Activated naive CD4-positive, alpha-beta T cell treated with anti-CD3 and anti-CD28 coated beads, Interleukin-2, amount 10 ng/mL, durations not matched to agents 7 days and 5 days (primary cell): ENCODE results near the gene FLAD1.

Source experiments
- CTCF ChIA-PET: fragments of 350-600 bp; sonication (Branson Sonifier 250); formaldehyde crosslinking; loops from one replicate; lab custom pipeline; 2021; ENCODE audit warnings: antibody characterized with exemption; lab: Charles Lee
- DNase-seq: peaks from one replicate; pipeline ENCODE4 v3.0.0-alpha.2; 2020
- H3K27ac Mint-ChIP-seq: one replicate; pipeline ENCODE4 v1.8.0; 2021; ENCODE audit warnings: mild to moderate bottlenecking, moderate library complexity, mixed read lengths
- H3K27me3 Mint-ChIP-seq: one replicate; pipeline ENCODE4 v1.8.0; 2021; ENCODE audit warnings: mild to moderate bottlenecking, mixed read lengths
- H3K36me3 Mint-ChIP-seq: one replicate; pipeline ENCODE4 v1.8.0; 2021; ENCODE audit warnings: mixed read lengths
- H3K4me1 Mint-ChIP-seq: one replicate; pipeline ENCODE4 v1.8.0; 2021; ENCODE audit warnings: mixed read lengths
- H3K4me3 Mint-ChIP-seq: one replicate; pipeline ENCODE4 v1.8.0; 2021; ENCODE audit warnings: mild to moderate bottlenecking, moderate library complexity, mixed read lengths
- H3K9me3 Mint-ChIP-seq: one replicate; pipeline ENCODE4 v1.8.0; 2021; ENCODE audit warnings: mixed read lengths

FLAD1 gene

DNA sequence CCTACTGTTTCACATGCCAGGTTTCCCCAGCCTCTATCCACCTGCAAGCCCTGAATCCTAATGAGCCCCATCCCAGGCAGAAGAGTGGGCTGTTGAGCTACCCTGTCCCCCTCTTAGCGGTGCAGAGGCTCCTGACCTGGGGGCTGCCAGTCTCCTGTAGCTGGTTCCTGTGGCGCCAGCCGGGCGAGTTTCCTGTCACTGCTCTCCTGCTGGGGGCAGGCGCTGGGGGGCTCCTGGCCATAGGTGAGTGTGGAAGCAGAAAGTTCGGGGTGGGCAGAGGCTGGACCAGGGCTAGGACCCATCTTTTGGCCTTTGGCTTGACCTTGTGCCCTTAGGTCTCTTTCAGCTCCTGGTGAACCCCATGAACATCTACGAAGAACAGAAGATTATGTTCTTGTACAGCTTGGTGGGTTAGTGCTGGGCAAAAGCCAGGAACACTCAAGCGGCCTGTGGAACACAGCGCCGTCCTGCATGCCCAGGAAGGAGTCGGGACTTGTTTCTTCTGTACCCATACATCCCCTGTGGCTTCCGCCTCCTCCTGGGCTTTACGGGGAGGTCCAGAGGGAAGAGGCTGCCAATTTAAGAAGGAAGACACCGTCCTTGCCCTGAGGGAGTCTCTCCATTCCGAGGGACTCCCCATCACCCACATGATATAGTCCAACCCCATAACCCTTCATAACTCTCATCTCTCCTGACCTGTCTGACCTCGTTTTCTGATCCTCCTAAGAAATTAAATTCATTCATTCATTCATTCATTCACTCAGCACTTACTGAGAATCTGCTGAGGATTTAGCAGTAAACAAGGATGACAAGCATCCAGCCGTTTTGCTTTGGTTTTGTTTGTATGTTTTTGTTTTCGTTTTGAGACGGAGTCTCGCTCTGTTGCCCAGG lies 51.4 kb downstream of the FLAD1 start:
- no peak for DNase-seq
- H3K27me3 Mint-ChIP-seq, result peaks cover 72% of the 10 kb centered on the region
- no peaks in the 10 kb centered on the region for H3K36me3 Mint-ChIP-seq
- CTCF ChIA-PET, result interaction anchor here (1.0 to 1.8 kb wide), 2 partner anchors 15 to 17 kb away, joined by 3 to 6 read pairs; no protein-coding TSS in a partner anchor
- H3K4me1 Mint-ChIP-seq, result peaks cover 5% of the 10 kb centered on the region
- no peak overlapping the region for H3K4me3 Mint-ChIP-seq
- no peak overlapping the region for H3K27ac Mint-ChIP-seq
- H3K9me3 Mint-ChIP-seq, result no peaks in the 10 kb centered on the region

DNA sequence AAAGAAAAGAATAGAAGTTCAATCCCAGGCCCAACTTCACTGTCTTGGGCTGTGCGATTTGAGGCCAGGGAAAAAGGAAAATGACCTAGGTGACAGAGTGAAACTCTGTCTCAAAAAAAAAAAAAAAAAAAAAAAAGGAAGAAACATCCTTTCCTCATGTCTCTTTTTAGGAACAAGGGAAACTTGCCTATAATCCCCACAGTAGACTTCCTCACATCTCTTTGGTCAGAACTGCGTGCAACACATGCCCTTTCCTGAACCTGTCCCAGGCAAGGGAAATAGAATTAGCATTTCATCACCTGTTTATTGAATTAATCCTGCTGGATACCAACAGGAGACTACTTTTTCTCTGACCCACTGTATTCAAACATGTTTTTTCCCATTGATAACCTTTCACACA lies 52.8 kb downstream of the FLAD1 start:
- no peak for DNase-seq
- H3K36me3 Mint-ChIP-seq, result no peaks in the 10 kb centered on the region

DNA sequence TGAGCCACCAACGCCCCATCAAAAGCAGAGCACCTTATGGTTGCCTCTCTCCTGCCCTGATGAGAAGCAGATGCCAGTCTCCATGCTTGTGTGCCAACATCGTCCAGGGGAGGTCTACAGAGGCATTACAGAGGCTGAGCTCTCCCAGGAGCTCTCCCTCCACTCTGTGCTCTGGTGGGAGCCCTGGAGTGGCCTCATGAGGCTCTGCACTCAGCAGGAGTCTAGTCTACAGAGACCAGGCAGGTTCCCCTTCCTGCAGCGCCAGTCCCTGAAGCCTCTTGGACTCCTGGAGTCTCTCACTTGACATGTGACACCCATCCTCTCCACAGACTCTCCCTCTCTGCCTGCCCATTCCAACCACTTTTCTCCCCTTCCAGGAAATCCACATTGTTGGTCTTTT lies 53.9 kb downstream of the FLAD1 start:
- CTCF ChIA-PET, result interaction anchor here (0.7 to 17.5 kb wide), 2 partner anchors 21 to 52 kb away, joined by 3 to 220 read pairs; partner anchors contain the start of genes ADAM15 and EFNA4
- peaks cover 5% of the 10 kb centered on the region for H3K4me1 Mint-ChIP-seq
- H3K4me3 Mint-ChIP-seq, result no peak overlapping the region
- H3K27me3 Mint-ChIP-seq, result peaks cover 72% of the 10 kb centered on the region
- H3K27ac Mint-ChIP-seq, result no peak overlapping the region
- no peak for DNase-seq
- no peaks in the 10 kb centered on the region for H3K36me3 Mint-ChIP-seq
- no peaks in the 10 kb centered on the region for H3K9me3 Mint-ChIP-seq

More for the DNA sequence above, 52.8 kb downstream of the FLAD1 start:
- Mint-ChIP-seq H3K27me3 (peaks cover 68% of the 10 kb centered on the region), H3K4me1 (peaks cover 5% of the 10 kb centered on the region), H3K4me3 (no peak overlapping the region), H3K9me3 (no peaks in the 10 kb centered on the region), H3K27ac (no peak overlapping the region)
- CTCF ChIA-PET, result no interaction called here

DNA sequence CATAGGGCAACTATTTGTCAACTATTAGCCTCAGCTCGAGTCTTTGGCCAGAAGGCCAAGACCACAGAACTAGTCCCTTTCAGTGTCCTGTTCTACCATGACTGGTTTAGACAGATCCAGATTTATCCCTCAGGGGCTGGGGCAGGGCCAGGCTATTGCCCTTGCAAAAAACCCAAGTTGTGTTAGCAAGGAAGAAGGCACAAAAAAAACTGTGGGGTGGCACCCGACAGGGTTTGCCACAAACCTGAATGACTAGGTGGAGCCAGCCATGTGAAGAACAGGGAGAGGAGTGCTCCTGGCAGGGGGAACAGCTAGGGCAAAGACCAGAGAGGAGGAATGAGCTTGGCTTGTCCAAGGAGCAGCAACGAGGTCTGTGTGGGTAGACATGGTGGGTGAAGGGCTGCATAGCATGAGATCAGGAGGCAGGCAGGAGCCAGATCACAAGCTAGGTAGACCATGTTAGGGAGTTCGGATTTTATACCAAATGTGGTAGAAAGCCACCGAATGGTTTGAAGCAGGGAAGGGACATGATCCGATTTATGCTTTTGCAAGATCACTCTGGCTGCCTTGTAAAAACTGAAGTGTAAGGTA lies 54.8 kb downstream of the FLAD1 start:
- no peak overlapping the region for H3K27ac Mint-ChIP-seq
- H3K4me3 Mint-ChIP-seq, result no peak overlapping the region
- H3K9me3 Mint-ChIP-seq, result no peaks in the 10 kb centered on the region
- CTCF ChIA-PET, result interaction anchor here (0.7 to 17.5 kb wide), 2 partner anchors 20 to 51 kb away, joined by 3 to 220 read pairs; partner anchors contain the start of genes ADAM15 and EFNA4
- DNase-seq, result no peak
- peaks cover 5% of the 10 kb centered on the region for H3K4me1 Mint-ChIP-seq
- no peaks in the 10 kb centered on the region for H3K36me3 Mint-ChIP-seq
- H3K27me3 Mint-ChIP-seq, result peaks cover 72% of the 10 kb centered on the region

DNA sequence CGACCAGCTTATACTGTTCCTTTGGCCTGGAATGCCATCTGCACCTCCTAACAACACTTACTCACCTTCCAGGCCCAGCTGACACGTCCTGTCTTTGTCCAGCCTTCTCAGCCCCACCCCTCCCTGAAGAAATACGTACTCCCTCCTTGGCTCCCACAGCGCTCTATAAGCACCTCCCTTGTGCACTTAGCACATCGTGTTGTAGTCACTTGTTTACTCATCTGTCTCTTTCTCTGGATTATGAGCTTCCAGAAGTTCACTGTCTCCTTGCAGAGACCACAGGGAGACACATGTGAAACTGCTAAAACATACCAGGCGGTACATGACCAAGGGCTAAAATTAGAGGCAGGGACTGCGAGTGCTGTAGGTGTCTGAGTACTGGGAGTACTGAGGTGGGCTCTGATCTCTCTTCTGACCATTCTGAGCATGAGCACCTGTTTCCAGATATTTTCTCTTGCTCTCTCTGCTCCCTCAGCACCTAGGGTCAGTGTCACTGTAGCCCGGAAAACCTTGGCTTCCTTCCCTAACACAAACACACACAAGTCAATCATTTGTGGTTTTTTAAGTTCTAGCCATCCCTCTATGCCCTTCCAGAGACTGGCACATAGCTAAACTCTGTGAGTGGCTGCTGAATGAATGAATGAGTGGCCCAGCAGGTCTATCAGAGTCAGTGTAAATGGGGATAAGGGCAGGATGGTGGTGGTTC lies 55.6 kb downstream of the FLAD1 start:
- CTCF ChIA-PET, result interaction anchor here (0.9 to 17.5 kb wide), 3 partner anchors 8 to 46 kb away, joined by 3 to 220 read pairs (median 3); partner anchors contain the start of genes ADAM15 and EFNA4
- peaks cover 70% of the 10 kb centered on the region for H3K27me3 Mint-ChIP-seq

DNA sequence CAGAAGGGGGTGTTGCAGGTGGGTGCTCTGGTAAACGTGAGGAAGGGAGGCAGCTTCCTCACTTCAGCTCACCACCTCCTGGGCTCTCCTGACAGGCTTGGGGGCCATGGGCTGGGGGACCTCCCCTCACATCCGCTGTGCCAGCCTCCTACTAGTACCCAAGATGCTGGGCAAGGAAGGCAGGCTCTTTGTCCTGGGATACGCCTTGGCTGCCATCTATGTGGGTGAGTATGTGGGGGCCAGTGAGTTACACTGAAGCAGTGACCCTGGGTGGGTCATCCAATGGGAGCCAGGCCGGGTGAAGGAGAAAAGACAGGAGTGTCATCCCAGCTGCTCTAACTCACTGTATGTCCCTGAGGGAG lies 56.1 kb downstream of the FLAD1 start:
- CTCF ChIA-PET, result interaction anchor here (0.9 to 17.5 kb wide), 3 partner anchors 9 to 46 kb away, joined by 3 to 220 read pairs (median 3); partner anchors contain the start of genes ADAM15 and EFNA4
- Mint-ChIP-seq H3K27ac (no peak overlapping the region), H3K9me3 (no peaks in the 10 kb centered on the region), H3K4me1 (peaks cover 9% of the 10 kb centered on the region), H3K4me3 (no peak overlapping the region), H3K27me3 (peaks cover 67% of the 10 kb centered on the region), H3K36me3 (no peaks in the 10 kb centered on the region)
- DNase-seq, result no peak

More for the DNA sequence above, 55.6 kb downstream of the FLAD1 start:
- H3K9me3 Mint-ChIP-seq, result no peaks in the 10 kb centered on the region
- no peak for DNase-seq
- H3K4me3 Mint-ChIP-seq, result no peak overlapping the region
- peaks cover 6% of the 10 kb centered on the region for H3K4me1 Mint-ChIP-seq
- no peak overlapping the region for H3K27ac Mint-ChIP-seq
- H3K36me3 Mint-ChIP-seq, result no peaks in the 10 kb centered on the region

DNA sequence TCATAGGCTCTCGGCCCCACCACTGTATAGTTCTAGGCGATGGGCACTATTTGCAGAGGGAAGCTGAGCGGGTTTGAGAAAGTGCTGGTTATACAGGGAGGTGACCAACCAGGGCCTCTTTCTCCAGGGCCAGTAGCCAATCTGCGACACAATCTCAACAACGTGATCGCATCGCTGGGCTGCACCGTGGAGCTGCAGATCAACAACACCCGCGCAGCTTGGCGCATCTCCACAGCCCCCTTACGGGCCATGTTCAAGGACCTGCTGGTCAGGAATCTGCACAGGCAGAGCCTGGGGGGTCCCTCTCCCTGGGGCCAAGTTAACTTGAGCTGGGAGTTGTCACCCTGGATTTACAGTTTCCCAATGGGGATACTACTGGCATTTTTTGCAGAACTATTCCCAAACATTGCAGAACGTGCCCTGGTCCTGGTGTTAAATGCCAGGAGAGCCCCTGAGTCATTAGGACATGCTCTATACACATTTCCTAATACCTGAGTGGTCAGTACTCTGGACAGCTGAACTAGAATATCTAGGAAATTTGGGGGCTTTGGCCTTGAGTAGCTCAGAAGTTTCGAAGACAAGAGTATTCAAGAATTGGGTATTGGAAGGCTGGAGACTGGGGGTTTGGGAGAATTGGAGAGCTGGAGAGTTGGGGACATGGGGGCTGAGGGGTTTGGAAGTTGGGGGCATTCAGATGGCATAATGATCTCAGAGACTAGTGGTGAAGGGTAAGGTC lies 57.4 kb downstream of the FLAD1 start:
- Mint-ChIP-seq H3K36me3 (no peaks in the 10 kb centered on the region), H3K4me1 (peaks cover 19% of the 10 kb centered on the region), H3K27me3 (peaks cover 59% of the 10 kb centered on the region), H3K27ac (no peak overlapping the region), H3K9me3 (no peaks in the 10 kb centered on the region), H3K4me3 (no peak overlapping the region)
- CTCF ChIA-PET, result interaction anchor here (0.5 to 17.5 kb wide), 4 partner anchors 9 to 51 kb away, joined by 3 to 220 read pairs (median 3); partner anchors contain the start of genes ADAM15 and EFNA4
- DNase-seq, result no peak
